Activated CD8-positive, alpha-beta T cell treated with anti-CD3 and anti-CD28 coated beads, Interleukin-2, amount 10 ng/mL, durations not matched to agents 7 days and 5 days (primary cell): ENCODE measurements around the gene PCDHGB6. TPM values are rescaled to one million over a fixed set of nuclear protein-coding genes. Genes with fewer than 3 reads are reported as not detected.
"Not testable (repeated sequence)": the region's sequence is repeated elsewhere in the genome, so short reads cannot be mapped to it uniquely, and the experiment has no call there.

Experiments
- ATAC-seq: fragments of 150-1000 bp; cut with Tn5 transposase; one replicate; pipeline ENCODE4 v1.10.0; 2021; ENCODE audit warnings: moderate library complexity
- CTCF ChIA-PET: fragments of 350-600 bp; sonication (Branson Sonifier 250); formaldehyde crosslinking; loops from one replicate; lab custom pipeline; 2021; ENCODE audit warnings: antibody characterized with exemption; lab: Charles Lee
- POLR2A ChIA-PET: fragments of 350-600 bp; sonication (Branson Sonifier 250); formaldehyde crosslinking; loops from one replicate; lab custom pipeline; 2021; ENCODE audit warnings: antibody characterized with exemption; lab: Charles Lee
- DNase-seq: peaks from one replicate; pipeline ENCODE4 v3.0.0-alpha.2; 2020
- H3K27ac Mint-ChIP-seq: one replicate; pipeline ENCODE4 v1.8.0; 2021; ENCODE audit warnings: mild to moderate bottlenecking, mixed read lengths
- H3K27me3 Mint-ChIP-seq: one replicate; pipeline ENCODE4 v1.8.0; 2021; ENCODE audit warnings: low read depth, mixed read lengths
- H3K36me3 Mint-ChIP-seq: one replicate; pipeline ENCODE4 v1.8.0; 2021; ENCODE audit warnings: low read depth, mixed read lengths
- H3K4me1 Mint-ChIP-seq: one replicate; pipeline ENCODE4 v1.8.0; 2021; ENCODE audit warnings: low read depth, mixed read lengths
- H3K4me3 Mint-ChIP-seq: one replicate; pipeline ENCODE4 v1.8.0; 2021; ENCODE audit warnings: mild to moderate bottlenecking, mixed read lengths
- H3K9me3 Mint-ChIP-seq: one replicate; pipeline ENCODE4 v1.8.0; 2022; ENCODE audit warnings: mixed read lengths; ENCODE audit not compliant: insufficient read depth
- total RNA-seq, 2 experiments: library from RNA; stranded (reverse); gene quantifications; one replicate each; pipeline ENCODE4 v1.2.3, GENCODE V29; 2021

PCDHGB6 gene
- total RNA-seq, 2 experiments from 2014 or later = not detected

DNA sequence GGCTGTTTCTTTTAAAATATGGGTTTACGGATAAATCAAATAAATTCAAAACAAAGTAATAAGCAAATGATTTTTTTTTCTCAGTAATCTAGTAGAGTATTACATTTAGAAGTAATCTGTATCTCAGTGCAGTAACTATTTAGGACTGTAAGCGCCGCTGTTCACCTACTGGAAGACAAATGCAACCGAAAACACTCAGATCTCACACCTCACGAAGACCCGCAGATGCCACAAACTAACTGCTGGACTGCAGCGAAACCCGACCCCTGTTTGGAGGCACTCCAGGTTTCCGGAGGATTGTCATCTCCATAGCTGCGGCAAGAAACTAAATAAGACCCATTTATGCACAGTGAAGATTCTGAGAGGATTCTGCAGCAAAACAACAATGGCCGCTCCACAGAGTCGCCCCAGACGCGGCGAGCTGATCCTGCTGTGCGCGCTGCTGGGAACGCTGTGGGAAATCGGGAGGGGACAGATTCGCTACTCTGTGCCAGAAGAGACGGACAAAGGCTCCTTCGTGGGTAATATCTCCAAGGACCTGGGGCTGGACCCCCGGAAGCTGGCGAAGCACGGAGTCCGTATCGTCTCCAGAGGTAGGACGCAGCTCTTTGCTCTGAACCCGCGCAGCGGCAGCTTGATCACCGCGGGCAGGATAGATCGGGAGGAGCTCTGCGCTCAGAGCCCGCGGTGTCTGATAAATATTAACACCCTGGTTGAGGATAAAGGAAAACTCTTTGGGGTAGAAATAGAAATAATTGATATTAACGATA lies 15.2 kb upstream of the PCDHGB6 start, which contains the start of gene PCDHGA8:
TSS of gene PCDHGA8 (plus strand) at position 205 of the 770 bp plus-strand sequence. CDS start at position 386, 181 bp downstream.
- Mint-ChIP-seq H3K27ac (no peak within 1 kb of the TSS), H3K4me1 (no peaks in the 10 kb centered on the region), H3K27me3 (peaks cover 35% of the 10 kb centered on the region), H3K36me3 (peaks cover 9% of the 10 kb centered on the region), H3K4me3 (no peak within 1 kb of the TSS), H3K9me3 (peaks cover 39% of the 10 kb centered on the region)
- no peak for ATAC-seq
- ChIA-PET POLR2A (no interaction called here), CTCF (interaction anchor here (1.0 to 2.2 kb wide), 5 partner anchors 21 to 120 kb away, joined by 3 to 8 read pairs (median 6); partner anchors contain the start of genes PCDHGA10, PCDHGA11, PCDHGA12 and TAF7)
- no peak for DNase-seq

DNA sequence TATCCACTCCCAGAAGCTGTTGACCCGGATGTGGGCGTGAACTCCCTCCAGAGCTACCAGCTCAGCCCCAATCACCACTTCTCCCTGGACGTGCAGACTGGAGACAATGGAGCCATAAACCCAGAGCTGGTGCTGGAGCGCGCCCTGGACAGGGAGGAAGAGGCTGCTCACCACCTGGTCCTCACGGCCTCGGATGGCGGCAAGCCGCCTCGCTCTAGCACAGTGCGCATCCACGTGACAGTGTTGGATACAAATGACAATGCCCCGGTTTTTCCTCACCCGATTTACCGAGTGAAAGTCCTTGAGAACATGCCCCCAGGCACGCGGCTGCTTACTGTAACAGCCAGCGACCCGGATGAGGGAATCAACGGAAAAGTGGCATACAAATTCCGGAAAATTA lies 14.6 kb upstream of the PCDHGB6 start:
- DNase-seq = no peak
- Mint-ChIP-seq H3K27me3 (peaks cover 34% of the 10 kb centered on the region), H3K9me3 (peaks cover 39% of the 10 kb centered on the region), H3K36me3 (peaks cover 9% of the 10 kb centered on the region), H3K27ac (no peak overlapping the region), H3K4me1 (no peaks in the 10 kb centered on the region), H3K4me3 (no peak overlapping the region)
- no peak for ATAC-seq
- ChIA-PET POLR2A (no interaction called here), CTCF (interaction anchor here (1.0 to 2.2 kb wide), 4 partner anchors 20 to 120 kb away, joined by 3 to 8 read pairs (median 6); partner anchors contain the start of genes PCDHGA10, PCDHGA11 and PCDHGA12)

DNA sequence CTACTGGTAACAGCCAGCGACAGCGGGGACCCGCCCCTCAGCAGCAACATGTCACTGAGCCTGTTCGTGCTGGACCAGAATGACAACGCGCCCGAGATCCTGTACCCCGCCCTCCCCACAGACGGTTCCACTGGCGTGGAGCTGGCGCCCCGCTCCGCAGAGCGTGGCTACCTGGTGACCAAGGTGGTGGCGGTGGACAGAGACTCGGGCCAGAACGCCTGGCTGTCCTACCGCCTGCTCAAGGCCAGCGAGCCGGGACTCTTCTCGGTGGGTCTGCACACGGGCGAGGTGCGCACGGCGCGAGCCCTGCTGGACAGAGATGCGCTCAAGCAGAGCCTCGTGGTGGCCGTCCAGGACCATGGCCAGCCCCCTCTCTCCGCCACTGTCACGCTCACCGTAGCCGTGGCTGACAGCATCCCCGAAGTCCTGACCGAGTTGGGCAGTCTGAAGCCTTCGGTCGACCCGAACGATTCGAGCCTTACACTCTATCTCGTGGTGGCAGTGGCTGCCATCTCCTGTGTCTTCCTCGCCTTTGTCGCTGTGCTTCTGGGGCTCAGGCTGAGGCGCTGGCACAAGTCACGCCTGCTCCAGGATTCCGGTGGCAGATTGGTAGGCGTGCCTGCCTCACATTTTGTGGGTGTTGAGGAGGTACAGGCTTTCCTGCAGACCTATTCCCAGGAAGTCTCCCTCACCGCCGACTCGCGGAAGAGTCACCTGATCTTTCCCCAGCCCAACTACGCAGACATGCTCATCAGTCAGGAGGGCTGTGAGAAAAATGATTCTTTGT lies 13.2 kb upstream of the PCDHGB6 start:
- ATAC-seq = not testable (repeated sequence)

DNA sequence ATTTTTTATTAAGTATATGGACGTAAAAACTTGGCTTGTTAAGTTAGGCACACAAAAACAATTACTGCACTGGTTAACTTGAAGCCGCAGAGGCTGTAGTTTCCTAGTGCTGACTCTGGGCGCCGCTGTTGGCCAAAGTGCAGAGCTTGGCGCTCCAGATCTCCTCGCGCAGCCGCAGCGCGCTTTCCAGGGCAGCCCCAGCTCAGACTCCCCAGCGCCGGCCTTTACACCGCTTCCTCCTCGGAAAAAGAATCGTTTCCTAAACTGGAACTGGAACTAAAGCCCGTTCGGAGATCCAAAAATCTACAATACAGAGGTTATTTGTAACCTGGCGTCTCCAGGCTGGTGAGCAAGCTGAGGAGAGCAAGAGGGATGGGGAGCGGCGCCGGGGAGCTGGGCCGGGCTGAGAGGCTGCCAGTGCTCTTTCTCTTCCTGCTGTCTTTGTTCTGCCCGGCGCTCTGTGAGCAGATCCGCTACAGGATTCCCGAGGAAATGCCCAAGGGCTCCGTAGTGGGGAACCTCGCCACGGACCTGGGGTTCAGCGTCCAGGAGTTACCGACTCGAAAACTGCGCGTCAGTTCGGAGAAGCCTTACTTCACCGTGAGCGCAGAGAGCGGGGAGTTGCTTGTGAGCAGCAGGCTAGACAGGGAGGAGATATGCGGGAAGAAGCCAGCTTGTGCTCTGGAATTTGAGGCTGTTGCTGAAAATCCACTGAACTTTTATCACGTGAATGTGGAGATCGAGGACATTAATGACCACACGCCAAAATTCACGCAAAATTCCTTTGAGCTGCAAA lies 9.9 kb upstream of the PCDHGB6 start, which contains the start of gene PCDHGB5:
TSS of gene PCDHGB5 (plus strand) at position 192 of the 796 bp plus-strand sequence. CDS start at position 373, 181 bp downstream.
- H3K9me3 Mint-ChIP-seq = peaks cover 31% of the 10 kb centered on the region
- CTCF ChIA-PET = interaction anchor here (0.9 to 3.7 kb wide), 12 partner anchors 9 to 166 kb away, joined by 3 to 17 read pairs (median 5); partner anchors contain the start of genes PCDHGA10, PCDHGA11, PCDHGA12 and PCDHGA5
- POLR2A ChIA-PET, H3K4me1 Mint-ChIP-seq, H3K27ac Mint-ChIP-seq: not testable (repeated sequence)
- DNase-seq (peak; percentile 58), ATAC-seq (peak; percentile 65)
- peak within 1 kb of the TSS; percentile 36 for H3K4me3 Mint-ChIP-seq
- H3K36me3 Mint-ChIP-seq = peaks cover 13% of the 10 kb centered on the region
- H3K27me3 Mint-ChIP-seq = peaks cover 39% of the 10 kb centered on the region

More for the DNA sequence above, 13.2 kb upstream of the PCDHGB6 start:
- POLR2A ChIA-PET, H3K4me3 Mint-ChIP-seq, DNase-seq, H3K27ac Mint-ChIP-seq, H3K4me1 Mint-ChIP-seq: not testable (repeated sequence)
- Mint-ChIP-seq H3K36me3 (peaks cover 15% of the 10 kb centered on the region), H3K27me3 (peaks cover 35% of the 10 kb centered on the region), H3K9me3 (peaks cover 38% of the 10 kb centered on the region)
- CTCF ChIA-PET = interaction anchor here (1.0 to 3.7 kb wide), 4 partner anchors 19 to 172 kb away, joined by 3 to 17 read pairs (median 4); partner anchors contain the start of gene PCDHGA10

DNA sequence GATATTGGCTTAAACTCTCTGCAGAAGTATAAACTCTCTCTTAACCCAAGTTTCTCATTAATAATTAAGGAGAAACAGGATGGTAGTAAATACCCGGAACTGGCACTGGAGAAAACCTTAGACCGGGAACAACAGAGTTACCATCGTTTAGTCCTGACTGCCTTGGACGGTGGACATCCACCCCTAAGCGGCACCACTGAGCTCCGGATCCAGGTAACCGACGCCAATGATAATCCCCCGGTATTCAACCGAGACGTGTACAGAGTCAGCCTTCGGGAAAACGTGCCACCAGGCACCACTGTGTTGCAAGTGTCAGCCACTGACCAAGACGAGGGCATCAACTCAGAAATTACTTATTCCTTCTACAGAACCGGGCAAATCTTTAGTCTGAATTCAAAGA lies 9.2 kb upstream of the PCDHGB6 start:
- H3K36me3 Mint-ChIP-seq = peaks cover 11% of the 10 kb centered on the region
- peaks cover 3% of the 10 kb centered on the region for H3K4me1 Mint-ChIP-seq
- ATAC-seq (no peak), DNase-seq (no peak)
- ChIA-PET CTCF (interaction anchor here (1.8 to 3.7 kb wide), 4 partner anchors 15 to 165 kb away, joined by 5 to 17 read pairs (median 6); partner anchors contain the start of gene PCDHGA10), POLR2A (no interaction called here)
- H3K9me3 Mint-ChIP-seq = peaks cover 31% of the 10 kb centered on the region
- peak overlapping the region; percentile 4 for H3K4me3 Mint-ChIP-seq
- no peak overlapping the region for H3K27ac Mint-ChIP-seq
- peaks cover 46% of the 10 kb centered on the region for H3K27me3 Mint-ChIP-seq

DNA sequence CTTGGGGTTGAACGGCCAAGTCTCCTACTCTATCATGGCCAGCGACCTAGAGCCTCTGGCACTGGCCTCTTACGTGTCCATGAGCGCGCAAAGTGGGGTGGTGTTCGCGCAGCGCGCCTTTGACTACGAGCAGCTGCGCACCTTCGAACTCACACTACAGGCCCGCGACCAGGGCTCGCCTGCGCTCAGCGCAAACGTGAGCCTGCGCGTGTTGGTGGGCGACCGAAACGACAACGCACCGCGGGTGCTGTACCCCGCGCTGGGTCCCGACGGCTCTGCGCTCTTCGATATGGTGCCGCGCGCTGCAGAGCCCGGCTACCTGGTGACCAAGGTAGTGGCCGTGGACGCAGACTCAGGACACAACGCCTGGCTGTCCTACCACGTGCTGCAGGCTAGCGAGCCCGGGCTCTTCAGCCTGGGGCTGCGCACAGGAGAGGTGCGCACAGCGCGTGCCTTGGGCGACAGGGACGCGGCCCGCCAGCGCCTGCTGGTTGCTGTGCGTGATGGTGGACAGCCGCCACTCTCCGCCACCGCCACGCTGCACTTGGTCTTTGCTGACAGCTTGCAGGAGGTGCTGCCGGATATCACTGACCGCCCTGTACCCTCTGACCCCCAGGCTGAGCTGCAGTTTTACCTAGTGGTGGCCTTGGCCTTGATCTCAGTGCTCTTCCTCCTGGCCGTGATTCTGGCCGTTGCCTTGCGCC lies 8.1 kb upstream of the PCDHGB6 start:
- peaks cover 3% of the 10 kb centered on the region for H3K4me1 Mint-ChIP-seq
- H3K27ac Mint-ChIP-seq = peak overlapping the region; percentile 23
- ChIA-PET CTCF (interaction anchor here (0.9 to 1.1 kb wide), 2 partner anchors 13 to 79 kb away, joined by 3 read pairs; partner anchors contain the start of genes PCDHGA10 and TAF7), POLR2A (no interaction called here)
- H3K27me3 Mint-ChIP-seq = peaks cover 49% of the 10 kb centered on the region
- ATAC-seq (no peak), DNase-seq (no peak)
- peaks cover 12% of the 10 kb centered on the region for H3K36me3 Mint-ChIP-seq
- H3K4me3 Mint-ChIP-seq = no peak overlapping the region
- H3K9me3 Mint-ChIP-seq = peaks cover 23% of the 10 kb centered on the region

DNA sequence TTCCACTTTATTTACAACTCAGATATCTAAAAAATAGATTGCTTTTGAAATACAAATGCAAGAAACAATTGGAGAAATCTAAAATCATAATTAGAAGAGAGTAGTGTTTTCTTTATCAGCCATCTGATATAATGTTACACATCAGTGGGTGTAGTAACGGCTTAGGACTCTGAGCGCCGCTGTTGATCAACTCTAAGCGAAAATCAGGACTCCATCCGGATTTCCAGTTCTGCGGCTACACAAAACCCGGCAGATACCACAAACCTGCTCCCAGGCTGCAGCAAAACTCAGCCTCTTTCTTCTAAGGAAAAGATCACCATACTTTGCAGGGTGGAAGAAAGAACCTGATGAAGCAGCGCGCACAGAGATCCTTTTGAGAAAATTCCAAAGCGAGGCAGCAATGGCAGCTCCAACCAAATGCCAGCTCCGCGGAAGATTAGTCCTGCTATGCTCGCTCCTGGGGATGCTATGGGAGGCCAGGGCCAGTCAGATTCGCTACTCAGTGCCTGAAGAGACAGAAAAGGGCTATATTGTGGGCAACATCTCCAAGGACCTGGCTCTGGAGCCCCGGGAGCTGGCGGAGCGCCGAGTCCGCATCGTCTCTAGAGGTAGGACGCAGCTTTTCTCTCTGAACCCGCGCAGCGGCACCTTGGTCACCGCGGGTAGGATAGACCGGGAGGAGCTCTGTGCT lies 5.1 kb upstream of the PCDHGB6 start, which contains the start of gene PCDHGA9:
TSS of gene PCDHGA9 (plus strand) at position 226 of the 691 bp plus-strand sequence. CDS start at position 401, 175 bp downstream.
- Mint-ChIP-seq H3K27me3 (peaks cover 46% of the 10 kb centered on the region), H3K36me3 (peaks cover 9% of the 10 kb centered on the region), H3K4me1 (peaks cover 3% of the 10 kb centered on the region), H3K4me3 (peak within 1 kb of the TSS; percentile 26), H3K9me3 (peaks cover 18% of the 10 kb centered on the region), H3K27ac (no peak within 1 kb of the TSS)
- ATAC-seq (no peak), DNase-seq (no peak)
- POLR2A ChIA-PET = no interaction called here
- CTCF ChIA-PET = interaction anchor here (1.1 to 1.8 kb wide), 2 partner anchors 9 to 155 kb away, joined by 3 read pairs; no protein-coding TSS in a partner anchor

DNA sequence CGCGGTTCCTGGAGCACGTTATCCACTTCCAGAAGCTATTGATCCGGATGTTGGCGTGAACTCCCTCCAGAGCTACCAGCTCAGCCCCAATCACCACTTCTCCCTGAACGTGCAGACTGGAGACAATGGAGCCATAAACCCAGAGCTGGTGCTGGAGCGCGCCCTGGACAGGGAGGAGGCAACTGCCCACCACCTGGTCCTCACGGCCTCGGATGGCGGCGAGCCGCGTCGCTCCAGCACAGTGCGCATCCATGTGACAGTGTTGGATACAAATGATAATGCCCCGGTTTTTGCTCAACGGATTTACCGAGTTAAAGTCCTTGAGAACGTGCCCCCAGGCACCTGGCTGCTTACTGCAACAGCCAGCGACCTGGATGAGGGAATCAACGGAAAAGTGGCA lies 4.4 kb upstream of the PCDHGB6 start:
- peaks cover 52% of the 10 kb centered on the region for H3K27me3 Mint-ChIP-seq
- ChIA-PET POLR2A (no interaction called here), CTCF (interaction anchor here (1.1 to 1.8 kb wide), 2 partner anchors 9 to 154 kb away, joined by 3 read pairs; no protein-coding TSS in a partner anchor)
- peaks cover 23% of the 10 kb centered on the region for H3K9me3 Mint-ChIP-seq
- ATAC-seq = no peak
- peaks cover 5% of the 10 kb centered on the region for H3K4me1 Mint-ChIP-seq
- H3K4me3 Mint-ChIP-seq = no peak overlapping the region
- H3K36me3 Mint-ChIP-seq = peaks cover 11% of the 10 kb centered on the region
- no peak overlapping the region for H3K27ac Mint-ChIP-seq
- no peak for DNase-seq

DNA sequence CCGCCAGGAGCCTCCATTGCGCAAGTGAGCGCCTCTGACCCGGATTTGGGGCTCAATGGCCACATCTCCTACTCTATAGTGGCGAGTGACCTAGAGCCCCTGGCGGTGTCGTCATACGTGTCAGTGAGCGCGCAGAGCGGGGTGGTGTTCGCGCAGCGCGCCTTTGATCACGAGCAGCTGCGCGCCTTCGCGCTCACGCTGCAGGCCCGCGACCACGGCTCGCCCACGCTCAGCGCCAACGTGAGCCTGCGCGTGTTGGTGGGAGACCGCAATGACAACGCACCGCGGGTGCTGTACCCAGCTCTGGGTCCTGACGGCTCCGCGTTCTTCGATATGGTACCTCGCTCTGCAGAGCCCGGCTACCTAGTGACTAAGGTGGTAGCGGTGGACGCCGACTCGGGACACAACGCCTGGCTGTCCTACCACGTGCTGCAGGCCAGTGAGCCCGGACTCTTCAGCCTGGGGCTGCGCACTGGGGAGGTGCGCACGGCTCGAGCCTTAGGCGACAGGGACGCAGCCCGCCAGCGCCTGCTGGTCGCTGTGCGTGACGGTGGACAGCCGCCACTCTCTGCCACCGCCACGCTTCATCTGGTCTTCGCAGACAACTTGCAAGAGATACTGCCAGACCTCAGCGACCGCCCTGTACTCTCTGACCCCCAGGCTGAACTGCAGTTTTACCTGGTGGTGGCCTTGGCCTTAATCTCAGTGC lies 1.9 kb downstream of the PCDHGB6 start:
- peaks cover 25% of the 10 kb centered on the region for H3K9me3 Mint-ChIP-seq
- H3K27ac Mint-ChIP-seq = no peak overlapping the region
- H3K27me3 Mint-ChIP-seq = peaks cover 52% of the 10 kb centered on the region
- H3K4me3 Mint-ChIP-seq = no peak overlapping the region
- ATAC-seq (no peak), DNase-seq (no peak)
- peaks cover 21% of the 10 kb centered on the region for H3K4me1 Mint-ChIP-seq
- ChIA-PET CTCF (no interaction called here), POLR2A (no interaction called here)
- peaks cover 17% of the 10 kb centered on the region for H3K36me3 Mint-ChIP-seq
